BLaER1 (cell line): ENCODE measurements around the gene DICER1.
"Not testable (repeated sequence)": the region's sequence is repeated elsewhere in the genome, so short reads cannot be mapped to it uniquely, and the experiment has no call there.

Experiments
- H3K27ac ChIP-seq: shearing (Covaris generic); formaldehyde crosslinking; 2 replicates; pipeline ENCODE4 v1.8.1; 2022
- H3K27me3 ChIP-seq: shearing (Covaris generic); formaldehyde crosslinking; 2 replicates; pipeline ENCODE4 v1.8.1; 2022
- H3K36me3 ChIP-seq: shearing (Covaris generic); formaldehyde crosslinking; 2 replicates; pipeline ENCODE4 v1.8.1; 2022
- H3K4me1 ChIP-seq: shearing (Covaris generic); formaldehyde crosslinking; 2 replicates; pipeline ENCODE4 v1.8.1; 2022
- H3K4me2 ChIP-seq: shearing (Covaris generic); formaldehyde crosslinking; 2 replicates; pipeline ENCODE4 v1.8.1; 2022
- H3K4me3 ChIP-seq: shearing (Covaris generic); formaldehyde crosslinking; 2 replicates; pipeline ENCODE4 v1.8.1; 2022
- H3K9ac ChIP-seq: shearing (Covaris generic); formaldehyde crosslinking; 2 replicates; pipeline ENCODE4 v1.8.1; 2022
- H3K9me3 ChIP-seq: shearing (Covaris generic); formaldehyde crosslinking; 2 replicates; pipeline ENCODE4 v1.8.1; 2022
- H4K20me1 ChIP-seq: shearing (Covaris generic); formaldehyde crosslinking; 2 replicates; pipeline ENCODE4 v1.8.1; 2022
- Cebpa-rat ChIP-seq: shearing (Covaris generic); IDR thresholded peaks from 2 replicates; pipeline ENCODE4 v1.8.1; 2022

Gene DICER1, protein sequence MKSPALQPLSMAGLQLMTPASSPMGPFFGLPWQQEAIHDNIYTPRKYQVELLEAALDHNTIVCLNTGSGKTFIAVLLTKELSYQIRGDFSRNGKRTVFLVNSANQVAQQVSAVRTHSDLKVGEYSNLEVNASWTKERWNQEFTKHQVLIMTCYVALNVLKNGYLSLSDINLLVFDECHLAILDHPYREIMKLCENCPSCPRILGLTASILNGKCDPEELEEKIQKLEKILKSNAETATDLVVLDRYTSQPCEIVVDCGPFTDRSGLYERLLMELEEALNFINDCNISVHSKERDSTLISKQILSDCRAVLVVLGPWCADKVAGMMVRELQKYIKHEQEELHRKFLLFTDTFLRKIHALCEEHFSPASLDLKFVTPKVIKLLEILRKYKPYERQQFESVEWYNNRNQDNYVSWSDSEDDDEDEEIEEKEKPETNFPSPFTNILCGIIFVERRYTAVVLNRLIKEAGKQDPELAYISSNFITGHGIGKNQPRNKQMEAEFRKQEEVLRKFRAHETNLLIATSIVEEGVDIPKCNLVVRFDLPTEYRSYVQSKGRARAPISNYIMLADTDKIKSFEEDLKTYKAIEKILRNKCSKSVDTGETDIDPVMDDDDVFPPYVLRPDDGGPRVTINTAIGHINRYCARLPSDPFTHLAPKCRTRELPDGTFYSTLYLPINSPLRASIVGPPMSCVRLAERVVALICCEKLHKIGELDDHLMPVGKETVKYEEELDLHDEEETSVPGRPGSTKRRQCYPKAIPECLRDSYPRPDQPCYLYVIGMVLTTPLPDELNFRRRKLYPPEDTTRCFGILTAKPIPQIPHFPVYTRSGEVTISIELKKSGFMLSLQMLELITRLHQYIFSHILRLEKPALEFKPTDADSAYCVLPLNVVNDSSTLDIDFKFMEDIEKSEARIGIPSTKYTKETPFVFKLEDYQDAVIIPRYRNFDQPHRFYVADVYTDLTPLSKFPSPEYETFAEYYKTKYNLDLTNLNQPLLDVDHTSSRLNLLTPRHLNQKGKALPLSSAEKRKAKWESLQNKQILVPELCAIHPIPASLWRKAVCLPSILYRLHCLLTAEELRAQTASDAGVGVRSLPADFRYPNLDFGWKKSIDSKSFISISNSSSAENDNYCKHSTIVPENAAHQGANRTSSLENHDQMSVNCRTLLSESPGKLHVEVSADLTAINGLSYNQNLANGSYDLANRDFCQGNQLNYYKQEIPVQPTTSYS (N-terminal part only)

DNA sequence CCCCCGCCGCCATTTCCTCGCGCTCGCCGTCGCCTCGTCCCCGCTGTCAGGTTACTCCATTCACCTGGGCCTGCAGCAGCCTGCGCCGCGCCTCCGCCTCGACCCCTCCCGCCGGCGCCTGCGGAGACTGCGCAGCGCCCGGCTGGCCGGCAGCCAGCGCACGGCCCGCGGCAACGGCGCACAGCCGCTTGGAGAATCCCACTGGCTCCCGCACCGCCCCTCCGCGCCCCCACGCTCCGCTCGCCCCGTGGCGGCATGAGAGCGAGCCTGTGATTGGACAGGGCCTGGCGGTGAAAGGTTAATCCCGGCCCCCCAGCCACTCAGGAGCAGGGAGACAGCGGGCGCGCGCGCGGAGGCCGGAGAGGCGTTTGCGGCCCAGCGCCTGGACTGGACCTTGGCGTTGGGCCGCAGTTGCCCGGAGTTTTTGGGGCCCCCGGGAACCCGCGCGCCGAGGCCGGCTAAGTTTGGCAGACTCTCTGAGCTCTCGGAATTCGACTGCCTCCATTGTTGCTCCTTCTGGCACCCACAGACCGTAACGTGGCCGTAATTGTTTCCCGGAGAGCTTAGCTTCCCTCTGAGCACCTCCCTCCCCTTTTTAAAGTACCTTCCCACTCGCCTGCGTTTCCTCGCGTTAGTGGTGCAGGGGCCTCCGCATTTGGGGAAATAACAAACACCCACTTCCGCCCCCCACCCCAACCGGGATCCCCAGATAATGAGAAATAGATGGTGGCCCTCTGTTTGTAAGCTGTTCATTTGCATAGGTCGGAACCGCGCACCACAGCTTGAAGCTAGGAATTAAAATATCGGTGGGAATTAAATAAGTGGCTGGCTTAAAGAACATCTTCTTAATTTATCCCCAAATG, at the start of gene DICER1:
Gene DICER1, minus strand, starts transcription at position 203 of the 863 bp plus-strand sequence. CDS start 24,071 bp downstream, outside the sequence.
- Histone ChIP-seq H4K20me1 (peaks cover 38% of the 10 kb centered on the region), H3K9ac (peak within 1 kb of the TSS; percentile 92), H3K9me3 (no peaks in the 10 kb centered on the region), H3K36me3 (no peaks in the 10 kb centered on the region), H3K4me1 (peaks cover 40% of the 10 kb centered on the region), H3K27ac (peak within 1 kb of the TSS; percentile 97), H3K4me2 (peak within 1 kb of the TSS; percentile 83), H3K4me3 (peak within 1 kb of the TSS; percentile 84), H3K27me3 (no peaks in the 10 kb centered on the region)
- no peak for TF ChIP-seq Cebpa-rat

DNA sequence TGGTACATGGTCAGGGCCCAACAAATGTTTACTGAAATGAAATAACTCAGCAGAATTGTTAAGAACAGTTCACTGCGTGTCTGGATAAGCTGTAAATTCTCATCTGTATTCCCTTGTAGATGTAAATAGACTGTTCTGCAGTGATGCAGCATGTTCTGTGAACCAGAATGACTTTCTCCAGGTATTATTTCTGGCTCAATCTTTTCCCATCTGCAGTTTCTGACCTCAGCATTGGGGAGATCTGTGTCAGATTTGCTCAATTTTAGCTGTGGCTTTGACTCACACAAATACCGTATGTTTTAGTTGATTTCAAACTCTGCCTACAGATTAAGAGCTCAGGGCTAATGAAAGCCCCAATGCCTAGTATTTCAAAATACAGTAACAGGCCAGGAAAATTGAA, 49.2 kb upstream of the DICER1 start:
- Histone ChIP-seq H4K20me1 (no peaks in the 10 kb centered on the region), H3K4me2 (0 out of 2 replicates have a peak overlapping the region, but pooled peaks have one; percentile 13), H3K27me3 (no peaks in the 10 kb centered on the region), H3K4me1 (peaks cover 51% of the 10 kb centered on the region), H3K27ac (no peak overlapping the region), H3K9ac (no peak overlapping the region), H3K36me3 (peaks cover 32% of the 10 kb centered on the region), H3K4me3 (no peak overlapping the region), H3K9me3 (peaks cover 40% of the 10 kb centered on the region)
- no peak for TF ChIP-seq Cebpa-rat

DNA sequence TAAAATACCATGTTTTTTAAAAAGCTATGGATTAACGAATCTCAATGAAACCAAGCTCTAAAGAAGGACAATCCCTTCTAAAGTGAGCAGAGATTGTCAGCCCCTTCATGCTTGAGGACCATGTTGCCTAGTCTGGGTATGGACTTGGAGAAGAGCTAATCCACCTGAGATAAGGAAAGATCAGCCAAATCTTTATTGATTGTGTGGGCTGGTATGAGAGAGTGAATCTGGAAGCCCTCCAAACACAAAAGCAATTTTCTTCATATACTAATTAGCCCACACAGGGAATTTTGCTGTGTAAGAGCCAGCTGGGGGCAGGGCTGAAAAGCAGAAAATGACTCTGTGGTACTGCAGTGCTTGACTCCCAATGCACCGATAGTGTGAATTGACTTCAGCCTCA, 47.4 kb upstream of the DICER1 start:
- H3K9me3 ChIP-seq, result peaks cover 36% of the 10 kb centered on the region
- no peaks in the 10 kb centered on the region for H3K27me3 ChIP-seq
- no peak overlapping the region for H3K4me2 ChIP-seq
- H3K36me3 ChIP-seq, result peaks cover 32% of the 10 kb centered on the region
- H3K4me1 ChIP-seq, result peaks cover 42% of the 10 kb centered on the region
- no peak for TF ChIP-seq Cebpa-rat
- H3K4me3 ChIP-seq, result no peak overlapping the region
- no peaks in the 10 kb centered on the region for H4K20me1 ChIP-seq
- H3K27ac ChIP-seq, result no peak overlapping the region
- H3K9ac ChIP-seq, result no peak overlapping the region

DNA sequence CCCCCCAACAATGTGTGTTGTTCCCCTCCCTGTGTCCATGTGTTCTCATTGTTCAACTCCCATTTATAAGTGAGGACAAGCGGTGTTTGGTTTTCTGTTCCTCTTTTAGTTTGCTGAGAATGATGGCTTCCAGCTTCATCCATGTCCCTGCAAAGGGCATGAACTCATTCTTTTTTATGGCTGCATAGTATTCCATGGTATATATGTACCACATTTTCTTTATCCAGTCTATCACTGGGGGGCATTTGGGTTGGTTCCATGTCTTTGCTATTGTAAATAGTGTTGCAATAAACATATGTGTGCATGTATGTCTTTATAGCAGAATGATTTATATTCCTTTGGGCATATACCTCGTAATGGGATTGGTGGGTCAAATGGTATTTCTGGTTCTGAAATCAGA, 44.4 kb upstream of the DICER1 start:
- H3K27ac ChIP-seq, H3K4me3 ChIP-seq, H3K4me2 ChIP-seq, H3K9ac ChIP-seq, H3K27me3 ChIP-seq, H4K20me1 ChIP-seq: not testable (repeated sequence)
- H3K4me1 ChIP-seq, result peaks cover 14% of the 10 kb centered on the region
- peaks cover 32% of the 10 kb centered on the region for H3K36me3 ChIP-seq
- H3K9me3 ChIP-seq, result peaks cover 36% of the 10 kb centered on the region

DNA sequence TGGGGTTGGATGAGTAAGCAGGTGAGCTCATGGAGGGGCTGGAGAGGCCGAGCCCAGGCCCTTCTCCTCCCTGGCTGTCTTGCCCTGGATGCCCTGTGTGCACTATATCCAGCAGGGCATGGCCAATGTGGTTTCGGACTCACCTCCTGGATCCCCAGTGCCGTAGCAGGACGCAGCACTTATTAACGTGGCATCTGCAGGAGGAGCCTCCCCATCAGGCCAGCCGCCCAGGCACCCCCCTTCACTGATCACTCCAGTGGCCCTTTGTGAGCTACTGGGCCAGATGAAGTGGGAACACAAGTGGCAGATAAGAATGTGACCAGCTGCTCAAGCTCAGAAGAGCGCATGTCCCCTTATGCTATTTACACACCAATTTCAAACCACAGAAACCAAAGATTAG, 43.1 kb upstream of the DICER1 start:
- H3K27me3 ChIP-seq, result no peaks in the 10 kb centered on the region
- peaks cover 36% of the 10 kb centered on the region for H3K9me3 ChIP-seq
- peaks cover 32% of the 10 kb centered on the region for H3K36me3 ChIP-seq
- H3K4me2 ChIP-seq, result 0 out of 2 replicates have a peak overlapping the region, but pooled peaks have one; percentile 9
- H3K9ac ChIP-seq, result no peak overlapping the region
- no peak for TF ChIP-seq Cebpa-rat
- H3K4me3 ChIP-seq, result no peak overlapping the region
- H3K27ac ChIP-seq, result no peak overlapping the region
- H4K20me1 ChIP-seq, result no peaks in the 10 kb centered on the region
- peaks cover 16% of the 10 kb centered on the region; the same call in 1 of the 2 replicates for H3K4me1 ChIP-seq

DNA sequence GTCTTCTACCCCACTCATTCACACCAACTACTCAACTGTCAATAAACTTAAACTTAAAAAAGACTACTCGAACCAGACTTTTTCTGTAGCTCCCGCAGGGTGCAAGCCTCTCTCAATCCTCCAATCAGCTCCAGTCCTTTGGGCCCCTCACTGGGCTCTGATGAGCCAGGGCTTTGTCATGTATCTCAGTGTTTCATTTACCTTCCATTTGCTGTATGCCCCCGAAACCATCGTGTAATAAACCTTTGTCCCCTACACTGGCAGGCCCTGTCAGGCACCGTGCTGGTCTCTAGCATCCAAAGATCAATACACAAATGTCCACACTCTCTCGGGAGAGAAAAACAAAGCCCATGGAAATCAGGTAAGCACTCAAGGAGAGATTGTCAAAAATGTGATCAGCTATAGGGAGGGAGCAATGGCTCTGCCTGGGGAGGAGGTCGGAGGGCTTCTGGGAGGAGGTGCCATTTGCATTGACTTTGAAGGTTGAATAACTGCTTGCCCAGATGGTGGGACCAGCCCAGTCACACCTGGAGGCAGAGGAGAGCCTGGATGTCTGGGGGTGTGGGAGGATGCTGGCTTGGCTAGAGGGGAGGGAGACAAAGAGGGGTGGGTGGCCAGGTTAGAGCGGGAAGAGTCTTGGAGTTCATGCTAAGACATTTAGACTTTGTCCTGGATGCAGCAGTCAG, 42.1 kb upstream of the DICER1 start:
- H3K36me3 ChIP-seq, result peaks cover 24% of the 10 kb centered on the region
- no peak overlapping the region for H3K4me3 ChIP-seq
- H3K27me3 ChIP-seq, result no peaks in the 10 kb centered on the region
- H3K27ac ChIP-seq, result no peak overlapping the region
- no peak for TF ChIP-seq Cebpa-rat
- peaks cover 27% of the 10 kb centered on the region for H3K9me3 ChIP-seq
- peaks cover 16% of the 10 kb centered on the region; the same call in 1 of the 2 replicates for H3K4me1 ChIP-seq
- H3K9ac ChIP-seq, result no peak overlapping the region
- no peak overlapping the region for H3K4me2 ChIP-seq
- H4K20me1 ChIP-seq, result no peaks in the 10 kb centered on the region

DNA sequence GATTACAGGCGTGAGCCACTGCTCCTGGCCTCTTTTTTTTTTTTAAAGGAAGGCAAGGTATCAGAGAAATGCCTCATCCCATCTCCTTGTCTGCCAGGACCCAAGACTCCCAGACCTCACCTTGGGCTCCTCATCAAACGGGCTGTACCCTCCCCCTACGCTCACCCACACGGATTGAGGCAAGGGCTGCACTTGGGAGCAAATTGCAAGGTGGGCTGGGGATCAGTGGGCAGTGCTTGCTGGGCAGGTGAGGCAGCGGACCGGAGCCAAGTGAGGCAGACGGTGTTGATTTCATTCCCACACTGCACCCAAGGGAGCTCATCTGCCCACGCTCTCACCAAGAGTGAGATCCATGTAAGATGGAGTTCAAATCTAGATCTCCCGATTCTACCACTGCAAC, 41.0 kb upstream of the DICER1 start:
- TF ChIP-seq Cebpa-rat, result no peak
- H3K4me3 ChIP-seq, result no peak overlapping the region
- no peaks in the 10 kb centered on the region for H3K27me3 ChIP-seq
- no peaks in the 10 kb centered on the region for H4K20me1 ChIP-seq
- H3K36me3 ChIP-seq, result peaks cover 14% of the 10 kb centered on the region
- H3K9me3 ChIP-seq, result peaks cover 15% of the 10 kb centered on the region
- peaks cover 16% of the 10 kb centered on the region; the same call in 1 of the 2 replicates for H3K4me1 ChIP-seq
- H3K9ac ChIP-seq, result no peak overlapping the region
- no peak overlapping the region for H3K4me2 ChIP-seq
- H3K27ac ChIP-seq, result no peak overlapping the region

DNA sequence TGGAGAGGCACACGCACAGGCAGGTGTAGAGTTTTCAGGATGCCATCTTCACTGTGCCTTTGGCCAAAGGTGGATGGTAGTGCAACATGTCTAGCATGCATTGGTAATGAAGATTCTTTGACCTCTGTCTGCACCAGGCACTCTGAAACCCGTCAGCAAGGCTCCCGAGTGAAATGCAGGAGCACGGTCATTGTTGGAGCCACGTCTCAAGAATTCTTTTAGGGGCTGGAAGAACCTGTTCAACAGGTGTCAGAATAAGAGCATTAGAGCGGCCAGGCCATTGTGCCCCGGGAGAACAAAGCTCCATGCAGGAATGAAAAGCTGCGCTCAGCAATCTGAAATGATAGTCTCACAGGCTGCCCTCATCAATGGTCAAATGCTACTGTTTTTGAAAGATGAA, 40.2 kb upstream of the DICER1 start:
- Histone ChIP-seq H3K4me2 (no peak overlapping the region), H3K9ac (no peak overlapping the region), H3K4me1 (peaks cover 16% of the 10 kb centered on the region; the same call in 1 of the 2 replicates), H3K4me3 (no peak overlapping the region), H3K27me3 (no peaks in the 10 kb centered on the region), H4K20me1 (no peaks in the 10 kb centered on the region), H3K9me3 (peaks cover 8% of the 10 kb centered on the region), H3K27ac (no peak overlapping the region), H3K36me3 (peaks cover 6% of the 10 kb centered on the region; the same call in 1 of the 2 replicates)
- no peak for TF ChIP-seq Cebpa-rat
